ENCODE measurements around the gene DCXR. TPM values are rescaled to one million over a fixed set of nuclear protein-coding genes. Genes with fewer than 3 reads are reported as not detected.

The DCXR gene
- total RNA-seq, 1 donor from 2014 or later = 49.9 TPM

- FAIRE-seq = no peak
- no peak overlapping the region for H3K9ac ChIP-seq (ENCODE audit: low read length)
- H3K27me3 Mint-ChIP-seq (ENCODE audit: low read depth, unreplicated experiment) = no peaks in the 10 kb centered on the region
Measured at GRCh38 chr17:82018152-82018988, 19.1 kb downstream of the DCXR start.

GRCh38 chr17:82017612-82018151 is 19.8 kb downstream of the DCXR start:
- FAIRE-seq (no peak), DNase-seq (ENCODE audit: low read depth) (no peak)
- peaks cover 16% of the 10 kb centered on the region for H3K4me1 ChIP-seq (ENCODE audit: insufficient read depth, low read length)
- no peak overlapping the region for H3K27ac ChIP-seq (ENCODE audit: low read depth, low read length)
- H3K27me3 Mint-ChIP-seq (ENCODE audit: low read depth, unreplicated experiment) = no peaks in the 10 kb centered on the region
- no peaks in the 10 kb centered on the region for H3K9me3 Mint-ChIP-seq (ENCODE audit: unreplicated experiment)
- no peak for TF ChIP-seq CTCF (IDR thresholded peaks at IDR 0.05; ENCODE audit: insufficient read depth, low read depth, low read length)
- no peak for TF ChIP-seq EZH2 (IDR thresholded peaks at IDR 0.05; ENCODE audit: insufficient read depth, low read length)
- H3K36me3 ChIP-seq (ENCODE audit: insufficient read depth, low read length) = no peaks in the 10 kb centered on the region
- H3K4me1 Mint-ChIP-seq (ENCODE audit: low read depth, unreplicated experiment) = no peaks in the 10 kb centered on the region
- H2AFZ ChIP-seq (ENCODE audit: low read depth, low read length) = no peak overlapping the region
- no peaks in the 10 kb centered on the region for H3K9me3 ChIP-seq (ENCODE audit: insufficient read depth, low read depth, low read length)
- H3K4me3 Mint-ChIP-seq (ENCODE audit: unreplicated experiment) = no peak overlapping the region
- no peak overlapping the region for H3K4me3 ChIP-seq (ENCODE audit: insufficient read depth, low read depth, low read length)
- H4K20me1 ChIP-seq (ENCODE audit: insufficient read depth, low read length) = peaks cover 27% of the 10 kb centered on the region
- H3K27ac Mint-ChIP-seq (ENCODE audit: unreplicated experiment) = no peak overlapping the region
- H3K36me3 Mint-ChIP-seq (ENCODE audit: low read depth, unreplicated experiment) = no peaks in the 10 kb centered on the region
- H3K4me2 ChIP-seq (ENCODE audit: low read length) = no peak overlapping the region
- H3K9ac ChIP-seq (ENCODE audit: low read length) = no peak overlapping the region
- H3K27me3 ChIP-seq (ENCODE audit: insufficient read depth, low read length) = no peaks in the 10 kb centered on the region
- H3K79me2 ChIP-seq (ENCODE audit: insufficient read depth, low read length) = peaks cover 15% of the 10 kb centered on the region

More at GRCh38 chr17:82018152-82018988, 19.1 kb downstream of the DCXR start:
- Histone ChIP-seq H3K27me3 (ENCODE audit: insufficient read depth, low read length) (no peaks in the 10 kb centered on the region), H2AFZ (ENCODE audit: low read depth, low read length) (no peak overlapping the region), H3K4me3 (ENCODE audit: insufficient read depth, low read depth, low read length) (no peak overlapping the region), H3K9me3 (ENCODE audit: insufficient read depth, low read depth, low read length) (no peaks in the 10 kb centered on the region), H4K20me1 (ENCODE audit: insufficient read depth, low read length) (peaks cover 27% of the 10 kb centered on the region), H3K36me3 (ENCODE audit: insufficient read depth, low read length) (no peaks in the 10 kb centered on the region), H3K79me2 (ENCODE audit: insufficient read depth, low read length) (peaks cover 15% of the 10 kb centered on the region), H3K4me2 (ENCODE audit: low read length) (no peak overlapping the region), H3K4me1 (ENCODE audit: insufficient read depth, low read length) (peaks cover 16% of the 10 kb centered on the region), H3K27ac (ENCODE audit: low read depth, low read length) (no peak overlapping the region)
- DNase-seq (ENCODE audit: low read depth) = no peak
- Mint-ChIP-seq H3K4me3 (ENCODE audit: unreplicated experiment) (no peak overlapping the region), H3K36me3 (ENCODE audit: low read depth, unreplicated experiment) (no peaks in the 10 kb centered on the region), H3K4me1 (ENCODE audit: low read depth, unreplicated experiment) (no peaks in the 10 kb centered on the region), H3K9me3 (ENCODE audit: unreplicated experiment) (no peaks in the 10 kb centered on the region), H3K27ac (ENCODE audit: unreplicated experiment) (no peak overlapping the region)
- TF ChIP-seq EZH2 (IDR thresholded peaks at IDR 0.05; ENCODE audit: insufficient read depth, low read length) (no peak), CTCF (IDR thresholded peaks at IDR 0.05; ENCODE audit: insufficient read depth, low read depth, low read length) (no peak)

Data from astrocyte (in vitro differentiated cells and primary cell).